Measurements from ENCODE around the gene PLK5. TPM values are rescaled to one million over a fixed set of nuclear protein-coding genes. Genes with fewer than 3 reads are reported as not detected.

Gene PLK5
- total and polyA plus RNA-seq, 2 of the 4 experiments (the other 2 are of a cell fraction): not detected

- CTCF ChIA-PET: no interaction called here
- intact Hi-C loops (cut with micrococcal nuclease): no loop called here
- no peak overlapping the region for H4K5ac ChIP-seq (ENCODE audit: low read depth, low read length)
- dilution Hi-C loops (cut with HindIII; ENCODE audit: low sequenced_read_pairs, unreplicated experiment): no loop called here
- H3K23ac ChIP-seq (ENCODE audit: low read depth, low read length): no peak overlapping the region
- in situ Hi-C loops (cut with MboI; ENCODE audit: low sequenced_read_pairs): no loop called here
- no peak overlapping the region for H3K14ac ChIP-seq (replicated peaks; ENCODE audit: low read depth, low read length)
- WGBS, 2 experiments (ENCODE audit: extremely low coverage in 2 of 2, insufficient read length in 1 of 2): 59% methylated on average over 5 of the region's 10 CpGs; no CpG with 5 or more reads in 1 of the 2 experiments
- no peak overlapping the region for H3K9ac ChIP-seq (ENCODE audit: low read depth, low read length)
- H3K79me1 ChIP-seq (ENCODE audit: low read depth in 1 of 2, low read length in 2 of 2): no peaks in the 10 kb centered on the region
- no peaks in the 10 kb centered on the region for H3K36me3 ChIP-seq (ENCODE audit: control insufficient read depth, insufficient read depth, low read length)
- no TSS peak for BruUV-seq (replicated peaks)
- 0 out of 2 replicates have a peak, but pooled peaks cover 7% of the 10 kb centered on the region for H4K20me1 ChIP-seq (ENCODE audit: insufficient read depth, low read length)
- H3K4me3 ChIP-seq (ENCODE audit: insufficient read depth, low read depth, low read length): no peak overlapping the region
- H4K91ac ChIP-seq (ENCODE audit: insufficient read depth, low read depth, low read length): no peak overlapping the region
- H2BK15ac ChIP-seq (ENCODE audit: low read depth, low read length): no peak overlapping the region
- no peak overlapping the region for H3K4me2 ChIP-seq (ENCODE audit: low read depth, low read length)
- no peak overlapping the region for H3K27ac ChIP-seq (ENCODE audit: insufficient read depth, low read length)
- DNase-seq (no peak), ATAC-seq (ENCODE audit: low read depth) (no peak)
- no peak overlapping the region for H3K18ac ChIP-seq (ENCODE audit: low read depth, low read length)
- no peak overlapping the region for H2BK120ac ChIP-seq (ENCODE audit: low read depth, low read length)
- no peak overlapping the region; the same call in 1 of the 2 replicates for H2AK5ac ChIP-seq (ENCODE audit: low read depth, low read length)
- peaks cover 34% of the 10 kb centered on the region for H3K27me3 ChIP-seq (ENCODE audit: control insufficient read depth, insufficient read depth, low read length)
- no peaks in the 10 kb centered on the region; the same call in 1 of the 2 replicates for H3K4me1 ChIP-seq (ENCODE audit: control insufficient read depth, insufficient read depth, low read length)
- no peak overlapping the region for H2AFZ ChIP-seq (replicated peaks; ENCODE audit: low read length, poor library complexity)
- no peak overlapping the region for H4K8ac ChIP-seq (ENCODE audit: low read depth in 2 of 2, low read length in 2 of 2)
- H3K9me1 ChIP-seq (ENCODE audit: insufficient read depth, low read length): peaks cover 4% of the 10 kb centered on the region; the same call in 1 of the 2 replicates
- H2AK9ac ChIP-seq (replicated peaks; ENCODE audit: low read depth, low read length, poor library complexity): no peak overlapping the region
- TF ChIP-seq RAD21 (IDR thresholded peaks at IDR 0.05; ENCODE audit: low read length) (no peak), ELK1 (IDR thresholded peaks at IDR 0.05; ENCODE audit: borderline replicate concordance, low read depth, low read length) (no peak), BHLHE40 (IDR thresholded peaks at IDR 0.05; ENCODE audit: low read depth, low read length) (no peak), MAZ (IDR thresholded peaks at IDR 0.05; ENCODE audit: borderline replicate concordance, low read depth, low read length) (no peak), POLR2A (IDR thresholded peaks at IDR 0.05; ENCODE audit: low read depth, low read length) (no peak), CTCF (conservative IDR thresholded peaks at IDR 0.05; ENCODE audit: low read depth, low read length) (no peak), RFX5 (IDR thresholded peaks at IDR 0.05; ENCODE audit: low read depth, low read length) (no peak), RCOR1 (IDR thresholded peaks at IDR 0.05; ENCODE audit: insufficient replicate concordance, low read length) (no peak), USF2 (IDR thresholded peaks at IDR 0.05; ENCODE audit: low read depth, low read length) (no peak), MXI1 (IDR thresholded peaks at IDR 0.05; ENCODE audit: borderline replicate concordance, low read depth, low read length) (no peak), MAFK (IDR thresholded peaks at IDR 0.05; ENCODE audit: low read depth, low read length) (no peak), CHD1 (IDR thresholded peaks at IDR 0.05; ENCODE audit: low read depth, low read length) (no peak), FOS (IDR thresholded peaks at IDR 0.05; ENCODE audit: low read depth, low read length) (no peak), NFE2L2 (IDR thresholded peaks at IDR 0.05; ENCODE audit: low read depth, low read length) (no peak), SMC3 (IDR thresholded peaks at IDR 0.05; ENCODE audit: low read depth, low read length) (no peak), CEBPB (IDR thresholded peaks at IDR 0.05; ENCODE audit: low read depth, low read length) (no peak)
- no peak overlapping the region for H2BK20ac ChIP-seq (ENCODE audit: low read depth, low read length)
- H3K56ac ChIP-seq (ENCODE audit: extremely low read depth, insufficient read depth, low read length): no peak overlapping the region
- POLR2A ChIA-PET (ENCODE audit: unreplicated experiment): no interaction called here
- no peak overlapping the region for H2BK5ac ChIP-seq (ENCODE audit: low read depth, low read length, poor library complexity, severe bottlenecking)
- H3K4ac ChIP-seq (ENCODE audit: low read depth, low read length): no peak overlapping the region
- no peaks in the 10 kb centered on the region for H3K9me3 ChIP-seq (ENCODE audit: control insufficient read depth, insufficient read depth, low read length)
These were observed 1.8 kb upstream of the PLK5 start for GRCh38 chr19:1522061-1522460.

All from IMR-90 (cell line).